GM23338 (cell line): ENCODE measurements around the gene AIG1. TPM values are rescaled to one million over a fixed set of nuclear protein-coding genes. Genes with fewer than 3 reads are reported as not detected.

ENCODE experiments used
- ATAC-seq: fragments of 200-7000 bp; cut with Tn5 transposase; 3 replicates; pipeline ENCODE4 v1.9.1; 2020
- DNase-seq: peaks from one replicate; pipeline ENCODE4 v3.0.0-alpha.2; 2015; ENCODE audit warnings: low spot score
- H2AFZ ChIP-seq: fragments of 200-600 bp; sonication (generic); 2 replicates; pipeline ENCODE4 v1.8.0; 2016; ENCODE audit warnings: antibody characterized with exemption, mild to moderate bottlenecking, moderate library complexity
- H3F3A ChIP-seq: fragments of 200-600 bp; sonication (generic); replicated peaks from 2 replicates; pipeline ENCODE4 v1.8.0; 2017; ENCODE audit warnings: antibody characterized with exemption, mixed run types, low read depth
- H3K27ac ChIP-seq: fragments of 200-600 bp; sonication (generic); 2 replicates; pipeline ENCODE4 v1.6.1; 2016; ENCODE audit warnings: low read depth
- H3K27me3 ChIP-seq: fragments of 200-600 bp; sonication (generic); 2 replicates; pipeline ENCODE4 v1.8.0; 2016; ENCODE audit warnings: mild to moderate bottlenecking, mixed run types, moderate library complexity; ENCODE audit not compliant: insufficient read depth
- H3K36me3 ChIP-seq: fragments of 200-600 bp; sonication (generic); 2 replicates; pipeline ENCODE4 v1.8.0; 2016; ENCODE audit warnings: mild to moderate bottlenecking; ENCODE audit not compliant: insufficient read depth
- H3K4me1 ChIP-seq: fragments of 200-600 bp; sonication (generic); 2 replicates; pipeline ENCODE4 v1.8.0; 2016; ENCODE audit warnings: mild to moderate bottlenecking, moderate library complexity; ENCODE audit not compliant: insufficient read depth
- H3K4me2 ChIP-seq: fragments of 200-600 bp; sonication (generic); 2 replicates; pipeline ENCODE4 v1.7.1; 2017; ENCODE audit warnings: mixed run types
- H3K4me3 ChIP-seq: fragments of 200-600 bp; sonication (generic); 2 replicates; pipeline ENCODE4 v1.6.1; 2016; ENCODE audit warnings: mixed run types
- H3K79me2 ChIP-seq: fragments of 200-600 bp; sonication (generic); replicated peaks from 2 replicates; pipeline ENCODE4 v1.8.0; 2017; ENCODE audit warnings: mild to moderate bottlenecking; ENCODE audit not compliant: insufficient read depth
- H3K9me2 ChIP-seq: fragments of 200-600 bp; sonication (generic); 2 replicates; pipeline ENCODE4 v1.8.0; 2017; ENCODE audit not compliant: insufficient read depth
- H4K20me1 ChIP-seq: fragments of 200-600 bp; sonication (generic); replicated peaks from 2 replicates; pipeline ENCODE4 v1.8.0; 2017; ENCODE audit warnings: mild to moderate bottlenecking; ENCODE audit not compliant: insufficient read depth
- H3K27ac Mint-ChIP-seq: 2 replicates; pipeline ENCODE4 v1.8.0; 2020; ENCODE audit warnings: inconsistent platforms, mild to moderate bottlenecking, moderate library complexity, mixed read lengths
- H3K27me3 Mint-ChIP-seq: 3 replicates; pipeline ENCODE4 v1.8.0; 2022; ENCODE audit warnings: low read depth, mild to moderate bottlenecking, moderate library complexity, mixed read lengths, inconsistent platforms; ENCODE audit not compliant: insufficient read depth, poor library complexity
- H3K36me3 Mint-ChIP-seq: 3 replicates; pipeline ENCODE4 v1.8.0; 2021; ENCODE audit warnings: low read depth, mild to moderate bottlenecking, inconsistent platforms, moderate library complexity, mixed read lengths
- H3K4me1 Mint-ChIP-seq: 3 replicates; pipeline ENCODE4 v1.8.0; 2020; ENCODE audit warnings: mild to moderate bottlenecking, inconsistent platforms, mixed read lengths
- H3K4me3 Mint-ChIP-seq: 3 replicates; pipeline ENCODE4 v1.8.0; 2021; ENCODE audit warnings: moderate library complexity, mild to moderate bottlenecking, inconsistent platforms, mixed read lengths
- H3K9me3 Mint-ChIP-seq: 3 replicates; pipeline ENCODE4 v1.8.0; 2020; ENCODE audit warnings: moderate library complexity, mild to moderate bottlenecking, inconsistent platforms, mixed read lengths
- CREB1 ChIP-seq: fragments of 250-450 bp; sonication (Bioruptor Pico); IDR thresholded peaks from 2 replicates; pipeline ENCODE4 v1.5.0; 2020; ENCODE audit warnings: low read depth, mild to moderate bottlenecking, moderate library complexity
- EZH2 ChIP-seq: fragments of 200-600 bp; sonication (generic); IDR thresholded peaks from one replicate; pipeline ENCODE4 v1.8.0; 2017; ENCODE audit warnings: antibody characterized with exemption, mild to moderate bottlenecking, low read depth; ENCODE audit not compliant: unreplicated experiment
- EZH2phosphoT487 ChIP-seq: fragments of 200-600 bp; sonication (generic); IDR thresholded peaks from one replicate; pipeline ENCODE4 v1.8.1; 2018; ENCODE audit warnings: antibody characterized with exemption; ENCODE audit not compliant: unreplicated experiment
- JUNB ChIP-seq: IDR thresholded peaks from one replicate; pipeline ENCODE4 v1.6.1; 2016; ENCODE audit warnings: antibody characterized with exemption; ENCODE audit not compliant: unreplicated experiment
- NANOG ChIP-seq: IDR thresholded peaks from 2 replicates; pipeline ENCODE4 v1.6.1; 2016; ENCODE audit warnings: antibody characterized with exemption, borderline replicate concordance
- POLR2AphosphoS5 ChIP-seq: IDR thresholded peaks from 2 replicates; pipeline ENCODE4 v1.6.1; 2016; ENCODE audit warnings: antibody characterized with exemption, low read depth
- STAT1 ChIP-seq: IDR thresholded peaks from one replicate; pipeline ENCODE4 v1.6.1; 2016; ENCODE audit warnings: antibody characterized with exemption; ENCODE audit not compliant: unreplicated experiment
- ZNF114 ChIP-seq: fragments of 250-450 bp; sonication (Bioruptor Pico); IDR thresholded peaks from 2 replicates; pipeline ENCODE4 v1.5.0; 2020; ENCODE audit warnings: mild to moderate bottlenecking, moderate library complexity
- ZNF331 ChIP-seq: fragments of 250-450 bp; sonication (Bioruptor Pico); IDR thresholded peaks from 2 replicates; pipeline ENCODE4 v1.5.0; 2020; ENCODE audit warnings: low read depth, mild to moderate bottlenecking, moderate library complexity
- ZNF462 ChIP-seq: fragments of 250-450 bp; sonication (Bioruptor Pico); IDR thresholded peaks from 2 replicates; pipeline ENCODE4 v1.5.0; 2020; ENCODE audit warnings: mild to moderate bottlenecking, moderate library complexity
- polyA plus RNA-seq: library from polyadenylated mRNA; unstranded; fragments of >200 nt; fragmentation: Nextera tagmentation; extraction: Ambion mirVana; gene quantifications from 2 replicates; pipeline ENCODE4 v1.2.1, GENCODE V29; 2016
- total RNA-seq: library from RNA; depleted of rRNA; stranded (reverse); fragments of >200 nt; shearing (Covaris generic); gene quantifications from 2 replicates; pipeline ENCODE4 v1.2.3, GENCODE V29; 2014
- TF ChIP-seq, protein P1 (sequence below): IDR thresholded peaks from one replicate; pipeline ENCODE4 v1.6.1; 2018; ENCODE audit warnings: antibody characterized with exemption; ENCODE audit not compliant: unreplicated experiment
- TF ChIP-seq, protein P2 (sequence below): IDR thresholded peaks from 2 replicates; pipeline ENCODE4 v1.6.1; 2016; ENCODE audit warnings: antibody characterized with exemption
- TF ChIP-seq, protein P3 (sequence below), 2 experiments: fragments of 200-600 bp in 1 of 2; sonication (generic) in 1 of 2; conservative IDR thresholded peaks; 2 replicates each; pipeline versions ENCODE4 v1.5.1 to v1.6.1; 2016 to 2017; ENCODE audit warnings: antibody characterized with exemption in 2 of 2, low read depth in 2 of 2, mild to moderate bottlenecking in 2 of 2, moderate library complexity in 1 of 2

The AIG1 gene
- total and polyA plus RNA-seq, 2 experiments from 2014 or later, result 65.2 to 88.4 TPM

- DNase-seq, result no peak
- Mint-ChIP-seq H3K36me3 (peaks cover 12% of the 10 kb centered on the region; the same call in 2 of the 3 replicates), H3K27me3 (no peaks in the 10 kb centered on the region), H3K9me3 (no peaks in the 10 kb centered on the region), H3K4me3 (no peak overlapping the region), H3K27ac (no peak overlapping the region), H3K4me1 (no peaks in the 10 kb centered on the region)
- H3K27me3 ChIP-seq, result no peaks in the 10 kb centered on the region
- no peak overlapping the region for H2AFZ ChIP-seq
- H3F3A ChIP-seq, result no peaks in the 10 kb centered on the region
- no peaks in the 10 kb centered on the region for H3K9me2 ChIP-seq
- no peaks in the 10 kb centered on the region for H3K79me2 ChIP-seq
- no peaks in the 10 kb centered on the region for H3K4me1 ChIP-seq
- no peak overlapping the region for H3K4me3 ChIP-seq
- H3K27ac ChIP-seq, result no peak overlapping the region
- H3K4me2 ChIP-seq, result no peak overlapping the region
- ATAC-seq, result no peak
- no peak for TF ChIP-seq EZH2phosphoT487
- TF ChIP-seq ZNF114 (CRISPR knock-in tag), result no peak
- no peak for TF ChIP-seq STAT1
- no peak for TF ChIP-seq JUNB
- TF ChIP-seq, protein P1, sequence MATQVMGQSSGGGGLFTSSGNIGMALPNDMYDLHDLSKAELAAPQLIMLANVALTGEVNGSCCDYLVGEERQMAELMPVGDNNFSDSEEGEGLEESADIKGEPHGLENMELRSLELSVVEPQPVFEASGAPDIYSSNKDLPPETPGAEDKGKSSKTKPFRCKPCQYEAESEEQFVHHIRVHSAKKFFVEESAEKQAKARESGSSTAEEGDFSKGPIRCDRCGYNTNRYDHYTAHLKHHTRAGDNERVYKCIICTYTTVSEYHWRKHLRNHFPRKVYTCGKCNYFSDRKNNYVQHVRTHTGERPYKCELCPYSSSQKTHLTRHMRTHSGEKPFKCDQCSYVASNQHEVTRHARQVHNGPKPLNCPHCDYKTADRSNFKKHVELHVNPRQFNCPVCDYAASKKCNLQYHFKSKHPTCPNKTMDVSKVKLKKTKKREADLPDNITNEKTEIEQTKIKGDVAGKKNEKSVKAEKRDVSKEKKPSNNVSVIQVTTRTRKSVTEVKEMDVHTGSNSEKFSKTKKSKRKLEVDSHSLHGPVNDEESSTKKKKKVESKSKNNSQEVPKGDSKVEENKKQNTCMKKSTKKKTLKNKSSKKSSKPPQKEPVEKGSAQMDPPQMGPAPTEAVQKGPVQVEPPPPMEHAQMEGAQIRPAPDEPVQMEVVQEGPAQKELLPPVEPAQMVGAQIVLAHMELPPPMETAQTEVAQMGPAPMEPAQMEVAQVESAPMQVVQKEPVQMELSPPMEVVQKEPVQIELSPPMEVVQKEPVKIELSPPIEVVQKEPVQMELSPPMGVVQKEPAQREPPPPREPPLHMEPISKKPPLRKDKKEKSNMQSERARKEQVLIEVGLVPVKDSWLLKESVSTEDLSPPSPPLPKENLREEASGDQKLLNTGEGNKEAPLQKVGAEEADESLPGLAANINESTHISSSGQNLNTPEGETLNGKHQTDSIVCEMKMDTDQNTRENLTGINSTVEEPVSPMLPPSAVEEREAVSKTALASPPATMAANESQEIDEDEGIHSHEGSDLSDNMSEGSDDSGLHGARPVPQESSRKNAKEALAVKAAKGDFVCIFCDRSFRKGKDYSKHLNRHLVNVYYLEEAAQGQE, result no peak
- no peak for TF ChIP-seq ZNF331 (CRISPR knock-in tag)
- TF ChIP-seq, protein P2, sequence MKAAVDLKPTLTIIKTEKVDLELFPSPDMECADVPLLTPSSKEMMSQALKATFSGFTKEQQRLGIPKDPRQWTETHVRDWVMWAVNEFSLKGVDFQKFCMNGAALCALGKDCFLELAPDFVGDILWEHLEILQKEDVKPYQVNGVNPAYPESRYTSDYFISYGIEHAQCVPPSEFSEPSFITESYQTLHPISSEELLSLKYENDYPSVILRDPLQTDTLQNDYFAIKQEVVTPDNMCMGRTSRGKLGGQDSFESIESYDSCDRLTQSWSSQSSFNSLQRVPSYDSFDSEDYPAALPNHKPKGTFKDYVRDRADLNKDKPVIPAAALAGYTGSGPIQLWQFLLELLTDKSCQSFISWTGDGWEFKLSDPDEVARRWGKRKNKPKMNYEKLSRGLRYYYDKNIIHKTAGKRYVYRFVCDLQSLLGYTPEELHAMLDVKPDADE, result no peak
- TF ChIP-seq ZNF462 (CRISPR knock-in tag), result no peak
- TF ChIP-seq EZH2, result no peak
- no peak for TF ChIP-seq NANOG
- no peak for TF ChIP-seq POLR2AphosphoS5
- TF ChIP-seq, protein P3, sequence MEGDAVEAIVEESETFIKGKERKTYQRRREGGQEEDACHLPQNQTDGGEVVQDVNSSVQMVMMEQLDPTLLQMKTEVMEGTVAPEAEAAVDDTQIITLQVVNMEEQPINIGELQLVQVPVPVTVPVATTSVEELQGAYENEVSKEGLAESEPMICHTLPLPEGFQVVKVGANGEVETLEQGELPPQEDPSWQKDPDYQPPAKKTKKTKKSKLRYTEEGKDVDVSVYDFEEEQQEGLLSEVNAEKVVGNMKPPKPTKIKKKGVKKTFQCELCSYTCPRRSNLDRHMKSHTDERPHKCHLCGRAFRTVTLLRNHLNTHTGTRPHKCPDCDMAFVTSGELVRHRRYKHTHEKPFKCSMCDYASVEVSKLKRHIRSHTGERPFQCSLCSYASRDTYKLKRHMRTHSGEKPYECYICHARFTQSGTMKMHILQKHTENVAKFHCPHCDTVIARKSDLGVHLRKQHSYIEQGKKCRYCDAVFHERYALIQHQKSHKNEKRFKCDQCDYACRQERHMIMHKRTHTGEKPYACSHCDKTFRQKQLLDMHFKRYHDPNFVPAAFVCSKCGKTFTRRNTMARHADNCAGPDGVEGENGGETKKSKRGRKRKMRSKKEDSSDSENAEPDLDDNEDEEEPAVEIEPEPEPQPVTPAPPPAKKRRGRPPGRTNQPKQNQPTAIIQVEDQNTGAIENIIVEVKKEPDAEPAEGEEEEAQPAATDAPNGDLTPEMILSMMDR (conservative IDR thresholded peaks at IDR 0.05; ENCODE audit: low read depth in 2 of 2), result no peak
- TF ChIP-seq CREB1 (CRISPR knock-in tag), result no peak
- H3K36me3 ChIP-seq, result no peaks in the 10 kb centered on the region
- H4K20me1 ChIP-seq, result no peaks in the 10 kb centered on the region
Measured at GRCh38 chr6:143112837-143113236, 52.1 kb downstream of the AIG1 start.
